H1 (cell line): ENCODE data around the gene ERO1B. TPM values are rescaled to one million over a fixed set of nuclear protein-coding genes. Genes with fewer than 3 reads are reported as not detected.

Source experiments
- EP300 ChIP-seq, 2 experiments: IDR thresholded peaks; 1 replicate in 1 of 2; 2 replicates in 1 of 2; pipeline ENCODE4 v1.6.1; 2011 to 2012; ENCODE audit warnings: low read depth in 2 of 2, low read length in 2 of 2, mild to moderate bottlenecking in 2 of 2, borderline replicate concordance in 1 of 2, inconsistent platforms in 1 of 2, moderate library complexity in 1 of 2
- KDM5A ChIP-seq: fragments of 200-600 bp; IDR thresholded peaks from 2 replicates; pipeline ENCODE4 v1.7.1; 2012; ENCODE audit warnings: mild to moderate bottlenecking, low read length, inconsistent platforms, mixed read lengths
- NANOG ChIP-seq: IDR thresholded peaks from 2 replicates; pipeline ENCODE4 v1.6.1; 2011; ENCODE audit warnings: low read length, low read depth, mild to moderate bottlenecking, inconsistent platforms; ENCODE audit not compliant: insufficient read depth, poor library complexity, severe bottlenecking
- RNF2 ChIP-seq: fragments of 200-900, 300-1000 bp; sonication (generic); IDR thresholded peaks from 2 replicates; pipeline ENCODE4 v1.7.1; 2016; ENCODE audit warnings: borderline replicate concordance, low read depth, mild to moderate bottlenecking, antibody characterized with exemption, low read length; ENCODE audit not compliant: poor library complexity, severe bottlenecking; ENCODE audit errors: missing control alignments
- SAP30 ChIP-seq: fragments of 300-600 bp; sonication (generic); IDR thresholded peaks from 2 replicates; pipeline ENCODE4 v1.7.1; 2012; ENCODE audit warnings: low read length, moderate library complexity, mild to moderate bottlenecking, inconsistent platforms; ENCODE audit not compliant: insufficient read depth, insufficient replicate concordance
- polyA plus RNA-seq, 7 experiments: library from polyadenylated mRNA; depleted of rRNA in 3 of 7; stranded (reverse) in 5 of 7; unstranded in 2 of 7; fragments of >200 nt in 5 of 7; fragments of 200-250 nt in 2 of 7; gene quantifications; 1 replicate in 5 of 7; 2 replicates in 1 of 7; 4 replicates in 1 of 7; pipeline versions ENCODE4 v1.2.1 to v1.2.3, GENCODE V29; 2011 to 2013; ENCODE audit warnings: missing spikeins in 2 of 7, mixed read lengths in 2 of 7
- total RNA-seq: library from RNA; stranded (reverse); fragmentation: NEBNext Ultra II Directional; extraction: Animal tissue kit (Norgen Biotek cat#: 25700); gene quantifications from 2 replicates; pipeline ENCODE4 v1.2.1, GENCODE V29; 2021
- TF ChIP-seq, protein P1 (sequence below): IDR thresholded peaks from 2 replicates; pipeline ENCODE4 v1.6.1; 2012; ENCODE audit warnings: low read length, inconsistent platforms

Gene ERO1B
- total and polyA plus RNA-seq, 2 of the 8 experiments (the other 6 are each of a cell fraction or from before 2014, with no cell fraction given), result 0.74 to 5.6 TPM

DNA sequence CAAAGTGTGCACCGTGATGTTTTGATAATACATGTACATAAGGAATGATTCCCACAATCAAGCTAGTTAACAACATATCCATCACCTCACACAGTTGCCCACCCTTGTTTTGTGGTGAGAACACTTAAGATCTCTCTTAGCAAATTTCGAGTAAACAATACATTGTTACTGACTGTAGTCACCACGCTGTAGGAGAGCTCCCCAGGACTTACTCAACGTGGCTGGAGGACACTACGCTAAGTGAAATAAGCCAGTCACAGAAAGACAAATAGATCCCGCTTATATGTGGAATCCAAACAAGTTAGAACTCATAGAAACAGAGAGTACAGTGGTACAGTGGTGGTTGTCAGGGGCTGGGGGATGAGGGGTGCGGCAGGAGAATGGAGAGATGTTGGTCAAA lies 114.6 kb downstream of the ERO1B start (continued):
- TF ChIP-seq, protein P1, sequence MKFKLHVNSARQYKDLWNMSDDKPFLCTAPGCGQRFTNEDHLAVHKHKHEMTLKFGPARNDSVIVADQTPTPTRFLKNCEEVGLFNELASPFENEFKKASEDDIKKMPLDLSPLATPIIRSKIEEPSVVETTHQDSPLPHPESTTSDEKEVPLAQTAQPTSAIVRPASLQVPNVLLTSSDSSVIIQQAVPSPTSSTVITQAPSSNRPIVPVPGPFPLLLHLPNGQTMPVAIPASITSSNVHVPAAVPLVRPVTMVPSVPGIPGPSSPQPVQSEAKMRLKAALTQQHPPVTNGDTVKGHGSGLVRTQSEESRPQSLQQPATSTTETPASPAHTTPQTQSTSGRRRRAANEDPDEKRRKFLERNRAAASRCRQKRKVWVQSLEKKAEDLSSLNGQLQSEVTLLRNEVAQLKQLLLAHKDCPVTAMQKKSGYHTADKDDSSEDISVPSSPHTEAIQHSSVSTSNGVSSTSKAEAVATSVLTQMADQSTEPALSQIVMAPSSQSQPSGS, result no peak
- TF ChIP-seq NANOG (no peak), EP300 (IDR thresholded peaks at IDR 0.05; ENCODE audit: borderline replicate concordance in 1 of 2, low read depth in 2 of 2, low read length in 2 of 2) (no peak), RNF2 (no peak), KDM5A (no peak), SAP30 (no peak)
